Measurements from ENCODE around the gene SYT9. TPM values are rescaled to one million over a fixed set of nuclear protein-coding genes. Genes with fewer than 3 reads are reported as not detected.
A peak's percentile ranks its signal among the peaks of the same experiment; 100 is the strongest.

Gene SYT9
- not detected for total RNA-seq

- Mint-ChIP-seq H3K9me3 (no peaks in the 10 kb centered on the region), H3K27ac (no peak within 1 kb of the TSS), H3K4me1 (ENCODE audit: low read depth in 2 of 2) (no peaks in the 10 kb centered on the region), H3K36me3 (peaks cover 6% of the 10 kb centered on the region), H3K4me3 (no peak within 1 kb of the TSS), H3K27me3 (peaks cover 28 to 57% of the 10 kb centered on the region in 2 donors)
- ATAC-seq (peak; percentile 60 to 74), DNase-seq (ENCODE audit: low spot score) (no peak)
Measured at GRCh38 chr11:7251836-7252682, at the start of gene SYT9. Gene SYT9, plus strand, starts transcription at chr11:7251904. Its CDS starts 283 bp downstream, at chr11:7252187.

GRCh38 chr11:7202412-7202811, 49.3 kb upstream of the SYT9 start:
- no peaks in the 10 kb centered on the region for H3K9me3 Mint-ChIP-seq
- DNase-seq (ENCODE audit: low spot score) (no peak), ATAC-seq (no peak)
- no peaks in the 10 kb centered on the region for H3K4me1 Mint-ChIP-seq (ENCODE audit: low read depth in 2 of 2)
- no peaks in the 10 kb centered on the region for H3K36me3 Mint-ChIP-seq
- H3K27ac Mint-ChIP-seq = no peak overlapping the region
- no peak overlapping the region for H3K4me3 Mint-ChIP-seq
- peaks cover 10 to 28% of the 10 kb centered on the region in 2 donors for H3K27me3 Mint-ChIP-seq

GRCh38 chr11:7204778-7205177, 46.9 kb upstream of the SYT9 start:
- H3K4me1 Mint-ChIP-seq (ENCODE audit: low read depth in 2 of 2) = no peaks in the 10 kb centered on the region
- DNase-seq (ENCODE audit: low spot score) = no peak
- no peaks in the 10 kb centered on the region for H3K36me3 Mint-ChIP-seq
- H3K9me3 Mint-ChIP-seq = no peaks in the 10 kb centered on the region
- no peak overlapping the region for H3K4me3 Mint-ChIP-seq
- no peak overlapping the region for H3K27ac Mint-ChIP-seq
- peaks cover 7 to 30% of the 10 kb centered on the region in 2 donors for H3K27me3 Mint-ChIP-seq
- ATAC-seq = no peak

GRCh38 chr11:7208391-7208790, 43.3 kb upstream of the SYT9 start:
- DNase-seq (ENCODE audit: low spot score) (no peak), ATAC-seq (no peak)
- Mint-ChIP-seq H3K4me3 (no peak overlapping the region), H3K27ac (no peak overlapping the region), H3K9me3 (no peaks in the 10 kb centered on the region), H3K4me1 (ENCODE audit: low read depth in 2 of 2) (no peaks in the 10 kb centered on the region), H3K27me3 (peaks cover 10 to 54% of the 10 kb centered on the region in 2 donors), H3K36me3 (no peaks in the 10 kb centered on the region)

- Mint-ChIP-seq H3K27me3 (peaks cover 14 to 28% of the 10 kb centered on the region in 2 donors), H3K27ac (no peak overlapping the region)
- no peak for ATAC-seq
Measured at GRCh38 chr11:7219491-7219890, 32.2 kb upstream of the SYT9 start.

GRCh38 chr11:7220636-7221035, 31.1 kb upstream of the SYT9 start:
- no peaks in the 10 kb centered on the region for H3K4me1 Mint-ChIP-seq (ENCODE audit: low read depth in 2 of 2)
- no peak overlapping the region for H3K27ac Mint-ChIP-seq

More at GRCh38 chr11:7219491-7219890, 32.2 kb upstream of the SYT9 start:
- Mint-ChIP-seq H3K4me1 (ENCODE audit: low read depth in 2 of 2) (no peaks in the 10 kb centered on the region), H3K4me3 (no peak overlapping the region), H3K36me3 (no peaks in the 10 kb centered on the region), H3K9me3 (no peaks in the 10 kb centered on the region)
- DNase-seq (ENCODE audit: low spot score) = no peak

GRCh38 chr11:7222619-7223018, 29.1 kb upstream of the SYT9 start:
- DNase-seq (ENCODE audit: low spot score) = no peak

More at GRCh38 chr11:7220636-7221035, 31.1 kb upstream of the SYT9 start:
- ATAC-seq (no peak), DNase-seq (ENCODE audit: low spot score) (no peak)
- no peaks in the 10 kb centered on the region for H3K9me3 Mint-ChIP-seq
- no peaks in the 10 kb centered on the region for H3K36me3 Mint-ChIP-seq
- H3K27me3 Mint-ChIP-seq = peaks cover 11 to 28% of the 10 kb centered on the region in 2 donors
- H3K4me3 Mint-ChIP-seq = no peak overlapping the region

GRCh38 chr11:7239877-7240276, 11.8 kb upstream of the SYT9 start:
- Mint-ChIP-seq H3K27me3 (peaks cover 26 to 57% of the 10 kb centered on the region in 2 donors), H3K9me3 (peaks cover 2% of the 10 kb centered on the region), H3K27ac (no peak overlapping the region), H3K4me1 (ENCODE audit: low read depth in 2 of 2) (no peaks in the 10 kb centered on the region), H3K36me3 (no peaks in the 10 kb centered on the region), H3K4me3 (no peak overlapping the region)
- no peak for DNase-seq (ENCODE audit: low spot score)
- ATAC-seq = no peak

More at GRCh38 chr11:7222619-7223018, 29.1 kb upstream of the SYT9 start:
- H3K9me3 Mint-ChIP-seq = no peaks in the 10 kb centered on the region
- H3K27me3 Mint-ChIP-seq = peaks cover 11 to 28% of the 10 kb centered on the region in 2 donors
- H3K4me3 Mint-ChIP-seq = no peak overlapping the region
- no peaks in the 10 kb centered on the region for H3K4me1 Mint-ChIP-seq (ENCODE audit: low read depth in 2 of 2)
- no peak for ATAC-seq
- H3K27ac Mint-ChIP-seq = no peak overlapping the region
- no peaks in the 10 kb centered on the region for H3K36me3 Mint-ChIP-seq

GRCh38 chr11:7245341-7245740, 6.4 kb upstream of the SYT9 start:
- Mint-ChIP-seq H3K36me3 (no peaks in the 10 kb centered on the region), H3K27ac (no peak overlapping the region), H3K9me3 (no peaks in the 10 kb centered on the region), H3K27me3 (peaks cover 20 to 51% of the 10 kb centered on the region in 2 donors), H3K4me3 (no peak overlapping the region), H3K4me1 (ENCODE audit: low read depth in 2 of 2) (no peaks in the 10 kb centered on the region)
- DNase-seq (ENCODE audit: low spot score) = no peak
- no peak for ATAC-seq

GRCh38 chr11:7246179-7246578, 5.5 kb upstream of the SYT9 start:
- DNase-seq (ENCODE audit: low spot score) (no peak), ATAC-seq (no peak)
- no peak overlapping the region for H3K27ac Mint-ChIP-seq
- H3K36me3 Mint-ChIP-seq = peaks cover 6% of the 10 kb centered on the region
- H3K9me3 Mint-ChIP-seq = no peaks in the 10 kb centered on the region
- no peaks in the 10 kb centered on the region for H3K4me1 Mint-ChIP-seq (ENCODE audit: low read depth in 2 of 2)
- no peak overlapping the region for H3K4me3 Mint-ChIP-seq
- peaks cover 21 to 56% of the 10 kb centered on the region in 2 donors for H3K27me3 Mint-ChIP-seq

GRCh38 chr11:7250166-7250565, 1.5 kb upstream of the SYT9 start:
- H3K27ac Mint-ChIP-seq = no peak overlapping the region
- no peak for ATAC-seq
- H3K36me3 Mint-ChIP-seq = peaks cover 6% of the 10 kb centered on the region
- no peaks in the 10 kb centered on the region for H3K4me1 Mint-ChIP-seq (ENCODE audit: low read depth in 2 of 2)
- H3K4me3 Mint-ChIP-seq = no peak overlapping the region
- H3K9me3 Mint-ChIP-seq = no peaks in the 10 kb centered on the region
- no peak for DNase-seq (ENCODE audit: low spot score)
- H3K27me3 Mint-ChIP-seq = peaks cover 22 to 58% of the 10 kb centered on the region in 2 donors

- no peak overlapping the region for H3K27ac Mint-ChIP-seq
- H3K27me3 Mint-ChIP-seq = peaks cover 28 to 60% of the 10 kb centered on the region in 2 donors
- H3K4me1 Mint-ChIP-seq (ENCODE audit: low read depth in 2 of 2) = no peaks in the 10 kb centered on the region
- H3K36me3 Mint-ChIP-seq = peaks cover 6% of the 10 kb centered on the region
- H3K9me3 Mint-ChIP-seq = no peaks in the 10 kb centered on the region
- no peak for DNase-seq (ENCODE audit: low spot score)
- no peak overlapping the region for H3K4me3 Mint-ChIP-seq
- no peak for ATAC-seq
Measured at GRCh38 chr11:7251487-7251835, 243 bp upstream of the SYT9 start.

GRCh38 chr11:7252683-7253213, 1.0 kb downstream of the SYT9 start:
- H3K9me3 Mint-ChIP-seq = no peaks in the 10 kb centered on the region
- no peak overlapping the region for H3K27ac Mint-ChIP-seq
- ATAC-seq (no peak), DNase-seq (ENCODE audit: low spot score) (no peak)
- H3K27me3 Mint-ChIP-seq = peaks cover 28 to 56% of the 10 kb centered on the region in 2 donors
- peaks cover 6% of the 10 kb centered on the region for H3K36me3 Mint-ChIP-seq
- H3K4me1 Mint-ChIP-seq (ENCODE audit: low read depth in 2 of 2) = no peaks in the 10 kb centered on the region
- no peak overlapping the region for H3K4me3 Mint-ChIP-seq

GRCh38 chr11:7253800-7254199, 2.1 kb downstream of the SYT9 start:
- H3K36me3 Mint-ChIP-seq = peaks cover 6% of the 10 kb centered on the region
- H3K27me3 Mint-ChIP-seq = peaks cover 24 to 45% of the 10 kb centered on the region in 2 donors

More at GRCh38 chr11:7253800-7254199, 2.1 kb downstream of the SYT9 start:
- no peak for DNase-seq (ENCODE audit: low spot score)
- Mint-ChIP-seq H3K27ac (no peak overlapping the region), H3K4me3 (no peak overlapping the region), H3K9me3 (no peaks in the 10 kb centered on the region), H3K4me1 (ENCODE audit: low read depth in 2 of 2) (no peaks in the 10 kb centered on the region)
- ATAC-seq = no peak
